ENCODE results near the gene MAPK1IP1L.

DNA sequence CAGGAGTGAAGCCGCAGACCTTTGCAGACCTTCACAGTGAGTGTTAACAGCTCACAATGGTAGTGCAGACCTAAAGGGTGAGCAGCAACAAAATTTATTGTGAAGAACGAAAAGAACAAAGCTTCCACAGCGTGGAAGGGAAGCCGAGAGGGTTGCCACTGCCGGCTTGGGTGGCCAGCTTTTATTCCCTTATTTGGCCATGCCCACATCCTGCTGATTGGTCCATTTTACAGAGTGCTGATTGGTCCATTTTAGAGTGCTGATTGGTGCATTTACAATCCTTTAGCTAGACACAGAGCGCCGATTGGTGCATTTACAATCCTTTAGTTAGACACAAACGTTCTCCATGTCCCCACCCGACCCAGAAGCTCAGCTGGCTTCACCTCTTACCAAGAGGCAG is 35.5 kb downstream of the MAPK1IP1L start:
- TF ChIP-seq, protein P1, sequence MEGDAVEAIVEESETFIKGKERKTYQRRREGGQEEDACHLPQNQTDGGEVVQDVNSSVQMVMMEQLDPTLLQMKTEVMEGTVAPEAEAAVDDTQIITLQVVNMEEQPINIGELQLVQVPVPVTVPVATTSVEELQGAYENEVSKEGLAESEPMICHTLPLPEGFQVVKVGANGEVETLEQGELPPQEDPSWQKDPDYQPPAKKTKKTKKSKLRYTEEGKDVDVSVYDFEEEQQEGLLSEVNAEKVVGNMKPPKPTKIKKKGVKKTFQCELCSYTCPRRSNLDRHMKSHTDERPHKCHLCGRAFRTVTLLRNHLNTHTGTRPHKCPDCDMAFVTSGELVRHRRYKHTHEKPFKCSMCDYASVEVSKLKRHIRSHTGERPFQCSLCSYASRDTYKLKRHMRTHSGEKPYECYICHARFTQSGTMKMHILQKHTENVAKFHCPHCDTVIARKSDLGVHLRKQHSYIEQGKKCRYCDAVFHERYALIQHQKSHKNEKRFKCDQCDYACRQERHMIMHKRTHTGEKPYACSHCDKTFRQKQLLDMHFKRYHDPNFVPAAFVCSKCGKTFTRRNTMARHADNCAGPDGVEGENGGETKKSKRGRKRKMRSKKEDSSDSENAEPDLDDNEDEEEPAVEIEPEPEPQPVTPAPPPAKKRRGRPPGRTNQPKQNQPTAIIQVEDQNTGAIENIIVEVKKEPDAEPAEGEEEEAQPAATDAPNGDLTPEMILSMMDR (IDR thresholded peaks at IDR 0.05; ENCODE audit: low read length): no peak
- TF ChIP-seq EZH2phosphoT487 (IDR thresholded peaks at IDR 0.05; ENCODE audit: low read length): no peak

Measured in MM.1S (cell line).